H7 (cell line): ENCODE results near the gene SNRNP27. TPM values are rescaled to one million over a fixed set of nuclear protein-coding genes. Genes with fewer than 3 reads are reported as not detected.
"Not testable (repeated sequence)": the region's sequence is repeated elsewhere in the genome, so short reads cannot be mapped to it uniquely, and the experiment has no call there.

Experiments used
- DNase-seq: peaks from one replicate; pipeline ENCODE4 v3.0.0; 2012
- H3K27me3 ChIP-seq: 2 replicates; pipeline ENCODE4 v1.6.0; 2011; ENCODE audit warnings: mild to moderate bottlenecking, low read length; ENCODE audit not compliant: control insufficient read depth, insufficient read depth
- H3K36me3 ChIP-seq: replicated peaks from 2 replicates; pipeline ENCODE4 v1.5.1; 2011; ENCODE audit warnings: low read length; ENCODE audit not compliant: control insufficient read depth, insufficient read depth
- H3K4me3 ChIP-seq: 2 replicates; pipeline ENCODE4 v1.5.1; 2011; ENCODE audit warnings: low read depth, mild to moderate bottlenecking, control low read depth, low read length, moderate library complexity; ENCODE audit not compliant: insufficient read depth
- total RNA-seq: library from RNA; depleted of rRNA; stranded (reverse); fragments of >200 nt; shearing (Covaris generic); gene quantifications from 2 replicates; pipeline ENCODE4 v1.2.3, GENCODE V29; 2014; rRNA removed

Gene SNRNP27
- total RNA-seq, 1 experiment from 2014 or later: 41.9 TPM

- no peaks in the 10 kb centered on the region for H3K27me3 ChIP-seq
- no peaks in the 10 kb centered on the region for H3K36me3 ChIP-seq
- DNase-seq: no peak
- no peak overlapping the region for H3K4me3 ChIP-seq
Measured at GRCh38 chr2:69947325-69947931, 53.7 kb downstream of the SNRNP27 start.

- H3K4me3 ChIP-seq: no peak overlapping the region
- no peaks in the 10 kb centered on the region for H3K27me3 ChIP-seq
- DNase-seq: peak; percentile 70
- H3K36me3 ChIP-seq: no peaks in the 10 kb centered on the region
Measured at GRCh38 chr2:69948032-69948962, 54.5 kb downstream of the SNRNP27 start.

- Histone ChIP-seq H3K4me3 (no peak overlapping the region), H3K36me3 (no peaks in the 10 kb centered on the region)
Measured at GRCh38 chr2:69948963-69949645, 55.3 kb downstream of the SNRNP27 start.

GRCh38 chr2:69950241-69950640 lies 56.5 kb downstream of the SNRNP27 start:
- no peak overlapping the region for H3K4me3 ChIP-seq
- no peaks in the 10 kb centered on the region for H3K36me3 ChIP-seq
- H3K27me3 ChIP-seq: no peaks in the 10 kb centered on the region
- DNase-seq: no peak

More at GRCh38 chr2:69948963-69949645, 55.3 kb downstream of the SNRNP27 start:
- no peaks in the 10 kb centered on the region for H3K27me3 ChIP-seq
- no peak for DNase-seq

GRCh38 chr2:69950671-69951070 lies 56.9 kb downstream of the SNRNP27 start:
- H3K4me3 ChIP-seq, DNase-seq, H3K27me3 ChIP-seq, H3K36me3 ChIP-seq: not testable (repeated sequence)

GRCh38 chr2:69952336-69953115 lies 58.8 kb downstream of the SNRNP27 start:
- DNase-seq: no peak
- Histone ChIP-seq H3K36me3 (no peaks in the 10 kb centered on the region), H3K27me3 (no peaks in the 10 kb centered on the region), H3K4me3 (no peak overlapping the region)

GRCh38 chr2:69954084-69954483 lies 60.3 kb downstream of the SNRNP27 start:
- no peaks in the 10 kb centered on the region for H3K36me3 ChIP-seq
- no peak for DNase-seq
- H3K4me3 ChIP-seq: no peak overlapping the region
- no peaks in the 10 kb centered on the region for H3K27me3 ChIP-seq

Other genes with a start within 250 kb of the SNRNP27 start
- 2.8 and 3.0 TPM in 2 replicates for gene ANXA4, start 151.8 kb upstream of the SNRNP27 start, total RNA-seq
- gene GMCL1, start 64.3 kb upstream of the SNRNP27 start, total RNA-seq: 8.1 and 10.4 TPM in 2 replicates
- 0.35 and 0.70 TPM in 2 replicates for gene MXD1, start 21.2 kb downstream of the SNRNP27 start, total RNA-seq
- gene ASPRV1, start 67.7 kb downstream of the SNRNP27 start, total RNA-seq: 0.70 and 0.90 TPM in 2 replicates
- gene PCBP1, start 193.5 kb downstream of the SNRNP27 start, total RNA-seq: 52.6 and 63.2 TPM in 2 replicates